Heart left ventricle (tissue), 13 donors: ENCODE data around the gene FADS3.

Experiments used
- POLR2A ChIP-seq, 2 donors: fragments of 450-650 bp; IDR thresholded peaks; one replicate each; pipeline ENCODE4 v1.6.1; 2017; ENCODE audit warnings: antibody characterized with exemption in 2 of 2, mild to moderate bottlenecking in 2 of 2, moderate library complexity in 2 of 2
- TF ChIP-seq, protein P1 (sequence below), 12 donors: fragments of 200-600 bp; sonication (generic) in 4 of 12; IDR thresholded peaks; one replicate each; pipeline versions ENCODE4 v1.5.0 to v1.8.0; 2018 to 2022; ENCODE audit warnings: antibody characterized with exemption in 12 of 12, mild to moderate bottlenecking in 5 of 12
- donor health status: ischemic (EF 13 %, LVEDD 7.1; RV severe dilation, severe dysfunction).
- donor health status: DM: no; HTN: yes; CAD: no.
- donor health status: DM: no; HTN: no; CAD: no.
- donor health status: ischemic (EF 25% LVEDD 6.9; RV normal size, moderate dysfunction).
- donor health status: ischemic (EF 25% LVEDD 5.7; RV mildly dilated, moderate dysfunction).
- donor health status: ischemic (EF 35%, LVEDD 5.7; RV mildly dilated, moderate dysfunction).
- donor health status: nonischemic (EF 11% LVEDD 7.7; RV severe dilation, severe dysfunction).
- donor health status: DM: yes; HTN: yes; CAD: no.
- donor health status: PGD.
- donor health status: ischemic (EF 29% LVEDD 5.4; RV normal size, mild dysfunction).
- donor health status: nonischemic (EF 23%, LVEDD 6.1; RV moderate dilation, normal function).

DNA sequence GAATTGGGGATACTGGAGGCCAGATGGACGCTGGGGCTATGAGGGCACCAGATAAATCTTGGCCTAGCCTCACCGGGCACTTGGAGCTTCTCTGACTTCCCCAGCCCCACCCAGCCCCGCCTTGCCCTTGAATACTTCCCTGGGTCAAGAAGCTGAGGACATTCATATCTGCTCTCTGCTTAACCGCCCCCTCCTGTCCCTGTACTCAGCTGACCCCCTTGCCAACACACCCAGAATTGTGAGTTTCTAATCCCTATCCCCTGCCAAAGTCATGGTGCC, 22.0 kb downstream of the FADS3 start:
- TF ChIP-seq, protein P1, sequence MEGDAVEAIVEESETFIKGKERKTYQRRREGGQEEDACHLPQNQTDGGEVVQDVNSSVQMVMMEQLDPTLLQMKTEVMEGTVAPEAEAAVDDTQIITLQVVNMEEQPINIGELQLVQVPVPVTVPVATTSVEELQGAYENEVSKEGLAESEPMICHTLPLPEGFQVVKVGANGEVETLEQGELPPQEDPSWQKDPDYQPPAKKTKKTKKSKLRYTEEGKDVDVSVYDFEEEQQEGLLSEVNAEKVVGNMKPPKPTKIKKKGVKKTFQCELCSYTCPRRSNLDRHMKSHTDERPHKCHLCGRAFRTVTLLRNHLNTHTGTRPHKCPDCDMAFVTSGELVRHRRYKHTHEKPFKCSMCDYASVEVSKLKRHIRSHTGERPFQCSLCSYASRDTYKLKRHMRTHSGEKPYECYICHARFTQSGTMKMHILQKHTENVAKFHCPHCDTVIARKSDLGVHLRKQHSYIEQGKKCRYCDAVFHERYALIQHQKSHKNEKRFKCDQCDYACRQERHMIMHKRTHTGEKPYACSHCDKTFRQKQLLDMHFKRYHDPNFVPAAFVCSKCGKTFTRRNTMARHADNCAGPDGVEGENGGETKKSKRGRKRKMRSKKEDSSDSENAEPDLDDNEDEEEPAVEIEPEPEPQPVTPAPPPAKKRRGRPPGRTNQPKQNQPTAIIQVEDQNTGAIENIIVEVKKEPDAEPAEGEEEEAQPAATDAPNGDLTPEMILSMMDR (IDR thresholded peaks at IDR 0.05): no peak
- TF ChIP-seq POLR2A (IDR thresholded peaks at IDR 0.05): no peak
